ENCODE results near the gene SH3RF3. TPM values are rescaled to one million over a fixed set of nuclear protein-coding genes. Genes with fewer than 3 reads are reported as not detected.

SH3RF3 gene
- total RNA-seq, 1 donor from 2014 or later = 0.28 TPM

DNA sequence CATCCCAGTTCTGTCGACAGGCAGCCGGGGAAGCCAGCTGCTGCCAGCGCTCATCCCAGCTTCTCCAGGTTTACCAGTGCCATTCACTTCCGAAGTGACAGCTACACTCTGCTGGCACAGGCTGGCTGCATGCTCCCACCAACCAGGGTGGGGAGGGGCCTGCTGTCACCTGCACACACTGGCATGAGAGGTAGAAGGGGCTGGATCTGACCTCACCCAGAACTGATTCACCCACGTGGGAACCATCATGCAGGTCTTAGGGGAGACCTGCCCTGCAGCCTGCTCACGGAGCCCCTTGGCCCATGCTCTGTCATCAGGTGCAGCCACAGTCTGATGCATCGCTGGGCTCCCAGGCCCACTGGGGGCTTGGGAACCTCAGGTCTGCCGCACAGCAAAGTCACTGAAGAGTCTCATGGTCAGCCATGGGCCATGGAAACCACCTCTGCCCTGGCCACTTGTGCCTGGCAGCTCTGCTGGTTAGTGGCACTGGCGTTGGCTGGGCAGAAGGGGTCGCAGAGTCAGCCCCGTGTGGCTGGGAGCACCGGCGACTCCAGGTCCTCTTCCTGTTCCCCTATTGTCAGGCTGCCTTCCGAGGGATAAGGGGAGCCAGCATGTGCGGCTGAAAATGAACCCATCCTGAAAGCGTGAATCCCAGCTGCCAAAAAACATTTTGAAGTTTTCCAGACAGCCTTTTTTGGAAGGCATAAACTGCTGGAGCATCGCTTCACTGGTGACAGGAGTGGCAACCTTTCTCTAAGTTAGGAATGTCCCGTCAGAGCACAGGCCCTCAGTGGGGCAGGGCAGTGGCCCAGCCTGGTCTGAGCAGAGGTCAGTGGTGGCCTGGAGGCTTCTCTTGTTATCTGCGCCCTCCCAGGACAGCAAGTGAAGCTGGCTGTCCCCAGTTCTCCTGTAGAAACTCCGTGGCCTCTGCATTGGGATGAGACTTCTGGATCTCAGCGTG lies 327.0 kb downstream of the SH3RF3 start:
- Histone ChIP-seq H3K27ac (no peak overlapping the region), H3K36me3 (no peaks in the 10 kb centered on the region), H4K20me1 (ENCODE audit: low read depth) (no peaks in the 10 kb centered on the region), H3K9ac (no peak overlapping the region), H2AFZ (replicated peaks) (no peak overlapping the region), H3K9me3 (ENCODE audit: low read depth) (no peaks in the 10 kb centered on the region), H3K27me3 (no peaks in the 10 kb centered on the region), H3K4me1 (no peaks in the 10 kb centered on the region), H3K4me3 (no peak overlapping the region), H3K79me2 (ENCODE audit: low read depth) (no peaks in the 10 kb centered on the region), H3F3A (ENCODE audit: low read depth) (no peaks in the 10 kb centered on the region), H3K4me2 (no peak overlapping the region)
- H3K27ac Mint-ChIP-seq = no peak overlapping the region
- no peaks in the 10 kb centered on the region for H3K9me3 Mint-ChIP-seq
- peaks cover 13% of the 10 kb centered on the region for H3K36me3 Mint-ChIP-seq
- H3K4me3 Mint-ChIP-seq = no peak overlapping the region
- H3K27me3 Mint-ChIP-seq (ENCODE audit: insufficient read depth, low read depth) = peaks cover 6% of the 10 kb centered on the region
- DNase-seq (ENCODE audit: low spot score) = no peak
- TF ChIP-seq EZH2 (IDR thresholded peaks at IDR 0.05) = no peak
- H3K4me1 Mint-ChIP-seq = peaks cover 18% of the 10 kb centered on the region

GRCh38 chr2:109456776-109457175 lies 327.8 kb downstream of the SH3RF3 start:
- Mint-ChIP-seq H3K27ac (no peak overlapping the region), H3K4me3 (no peak overlapping the region), H3K36me3 (peaks cover 10% of the 10 kb centered on the region), H3K9me3 (no peaks in the 10 kb centered on the region), H3K27me3 (ENCODE audit: insufficient read depth, low read depth) (peaks cover 4% of the 10 kb centered on the region), H3K4me1 (peaks cover 11% of the 10 kb centered on the region)
- Histone ChIP-seq H3K4me2 (no peak overlapping the region), H3K27me3 (no peaks in the 10 kb centered on the region), H4K20me1 (ENCODE audit: low read depth) (no peaks in the 10 kb centered on the region), H3F3A (ENCODE audit: low read depth) (no peaks in the 10 kb centered on the region), H3K9ac (no peak overlapping the region), H3K4me3 (no peak overlapping the region), H3K27ac (no peak overlapping the region), H2AFZ (replicated peaks) (no peak overlapping the region), H3K9me3 (ENCODE audit: low read depth) (no peaks in the 10 kb centered on the region), H3K79me2 (ENCODE audit: low read depth) (no peaks in the 10 kb centered on the region), H3K36me3 (no peaks in the 10 kb centered on the region), H3K4me1 (no peaks in the 10 kb centered on the region)
- no peak for DNase-seq (ENCODE audit: low spot score)
- TF ChIP-seq CTCF (IDR thresholded peaks at IDR 0.05) (no peak), EZH2phosphoT487 (IDR thresholded peaks at IDR 0.05) (no peak), EZH2 (IDR thresholded peaks at IDR 0.05) (no peak)

- Histone ChIP-seq H3K4me3 (no peak overlapping the region), H2AFZ (replicated peaks) (no peak overlapping the region), H3F3A (ENCODE audit: low read depth) (no peaks in the 10 kb centered on the region), H3K79me2 (ENCODE audit: low read depth) (no peaks in the 10 kb centered on the region), H3K27ac (no peak overlapping the region), H3K36me3 (no peaks in the 10 kb centered on the region), H3K27me3 (no peaks in the 10 kb centered on the region), H3K9me3 (ENCODE audit: low read depth) (no peaks in the 10 kb centered on the region), H3K4me2 (no peak overlapping the region), H3K4me1 (no peaks in the 10 kb centered on the region), H4K20me1 (ENCODE audit: low read depth) (no peaks in the 10 kb centered on the region), H3K9ac (no peak overlapping the region)
- Mint-ChIP-seq H3K4me3 (no peak overlapping the region), H3K36me3 (peaks cover 9% of the 10 kb centered on the region), H3K27ac (no peak overlapping the region), H3K4me1 (peaks cover 5% of the 10 kb centered on the region), H3K27me3 (ENCODE audit: insufficient read depth, low read depth) (peaks cover 3% of the 10 kb centered on the region), H3K9me3 (no peaks in the 10 kb centered on the region)
- DNase-seq (ENCODE audit: low spot score) = no peak
- TF ChIP-seq EZH2 (IDR thresholded peaks at IDR 0.05) (no peak), CTCF (IDR thresholded peaks at IDR 0.05) (no peak), EZH2phosphoT487 (IDR thresholded peaks at IDR 0.05) (no peak)
Observed at GRCh38 chr2:109457366-109457765, 328.4 kb downstream of the SH3RF3 start.

GRCh38 chr2:109457794-109458193 lies 328.8 kb downstream of the SH3RF3 start:
- Histone ChIP-seq H3F3A (ENCODE audit: low read depth) (no peaks in the 10 kb centered on the region), H3K4me2 (no peak overlapping the region), H2AFZ (replicated peaks) (no peak overlapping the region)

More at GRCh38 chr2:109457794-109458193, 328.8 kb downstream of the SH3RF3 start:
- no peak for DNase-seq (ENCODE audit: low spot score)
- H3K4me1 Mint-ChIP-seq = peaks cover 4% of the 10 kb centered on the region
- H3K4me3 Mint-ChIP-seq = no peak overlapping the region
- peaks cover 9% of the 10 kb centered on the region for H3K36me3 Mint-ChIP-seq
- H3K36me3 ChIP-seq = no peaks in the 10 kb centered on the region
- H3K79me2 ChIP-seq (ENCODE audit: low read depth) = no peaks in the 10 kb centered on the region
- no peaks in the 10 kb centered on the region for H3K9me3 ChIP-seq (ENCODE audit: low read depth)
- H3K27me3 ChIP-seq = no peaks in the 10 kb centered on the region
- H3K9ac ChIP-seq = no peak overlapping the region
- H3K4me1 ChIP-seq = no peaks in the 10 kb centered on the region
- no peaks in the 10 kb centered on the region for H3K9me3 Mint-ChIP-seq
- H3K4me3 ChIP-seq = no peak overlapping the region
- H4K20me1 ChIP-seq (ENCODE audit: low read depth) = no peaks in the 10 kb centered on the region
- peaks cover 3% of the 10 kb centered on the region for H3K27me3 Mint-ChIP-seq (ENCODE audit: insufficient read depth, low read depth)
- peak; percentile 13 for TF ChIP-seq CTCF (IDR thresholded peaks at IDR 0.05)
- no peak for TF ChIP-seq EZH2 (IDR thresholded peaks at IDR 0.05)
- no peak overlapping the region for H3K27ac ChIP-seq
- H3K27ac Mint-ChIP-seq = no peak overlapping the region
